CD4-positive, alpha-beta T cell treated with Interleukin-17A for 4 hours (primary cell): Measurements from ENCODE around the gene BTBD16.
A peak's percentile ranks its signal among the peaks of the same experiment; 100 is the strongest.

ENCODE experiments used
- DNase-seq: peaks from one replicate; pipeline ENCODE4 v3.0.0-alpha.2; 2020; ENCODE audit warnings: mixed read lengths

The BTBD16 gene

GRCh38 chr10:122323941-122324675 is 53.0 kb downstream of the BTBD16 start:
- DNase-seq = no peak

- DNase-seq = no peak
Observed at GRCh38 chr10:122325235-122325634, 54.1 kb downstream of the BTBD16 start.

GRCh38 chr10:122326385-122326784 is 55.3 kb downstream of the BTBD16 start:
- no peak for DNase-seq

- no peak for DNase-seq
Observed at GRCh38 chr10:122326806-122327205, 55.7 kb downstream of the BTBD16 start.

GRCh38 chr10:122327237-122328206 is 56.4 kb downstream of the BTBD16 start:
- no peak for DNase-seq

- DNase-seq = no peak
Observed at GRCh38 chr10:122328676-122329075, 57.6 kb downstream of the BTBD16 start.

- no peak for DNase-seq
Observed at GRCh38 chr10:122329416-122329815, 58.3 kb downstream of the BTBD16 start.

- no peak for DNase-seq
Observed at GRCh38 chr10:122331100-122331499, 60.0 kb downstream of the BTBD16 start.

GRCh38 chr10:122331615-122332446 is 60.7 kb downstream of the BTBD16 start:
- no peak for DNase-seq

DNA sequence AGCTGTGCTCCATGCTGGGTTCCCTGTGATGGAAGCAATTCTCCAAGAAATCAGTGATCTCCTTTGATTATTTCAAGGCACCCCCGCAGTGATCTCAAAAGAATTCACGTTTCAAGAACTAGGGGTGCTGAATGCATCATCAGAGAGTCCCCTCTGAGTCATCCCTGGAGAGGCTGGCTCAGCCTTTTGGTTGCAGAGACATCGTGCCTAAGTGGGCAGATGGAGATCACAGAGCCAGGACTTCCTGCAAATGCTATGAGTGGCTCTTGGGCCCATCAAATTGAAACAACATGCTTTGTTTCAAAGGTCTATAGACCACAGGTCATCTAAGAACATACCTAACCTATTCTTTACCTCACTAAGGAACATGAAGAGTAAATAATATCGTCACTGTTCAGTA is 61.9 kb downstream of the BTBD16 start:
- DNase-seq = no peak

DNA sequence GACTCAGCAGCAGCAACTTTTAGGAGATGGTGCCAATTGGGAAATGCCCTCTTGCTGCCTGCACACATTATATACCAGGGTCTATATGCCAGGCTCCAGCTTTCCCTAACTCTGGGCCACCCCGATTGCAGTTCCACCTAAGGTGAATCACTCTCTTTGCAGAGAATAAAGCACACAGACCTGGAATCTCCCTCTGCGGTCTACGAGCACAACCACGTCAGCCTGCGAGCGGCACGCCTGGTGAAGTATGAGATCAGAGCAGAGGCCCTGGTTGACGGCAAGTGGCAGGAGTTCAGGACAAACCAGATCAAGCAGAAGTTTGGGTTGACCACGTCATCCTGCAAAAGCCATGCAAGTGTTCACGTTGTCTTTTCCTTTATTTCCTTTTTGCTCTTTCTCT is 65.2 kb downstream of the BTBD16 start:
- DNase-seq = no peak

DNA sequence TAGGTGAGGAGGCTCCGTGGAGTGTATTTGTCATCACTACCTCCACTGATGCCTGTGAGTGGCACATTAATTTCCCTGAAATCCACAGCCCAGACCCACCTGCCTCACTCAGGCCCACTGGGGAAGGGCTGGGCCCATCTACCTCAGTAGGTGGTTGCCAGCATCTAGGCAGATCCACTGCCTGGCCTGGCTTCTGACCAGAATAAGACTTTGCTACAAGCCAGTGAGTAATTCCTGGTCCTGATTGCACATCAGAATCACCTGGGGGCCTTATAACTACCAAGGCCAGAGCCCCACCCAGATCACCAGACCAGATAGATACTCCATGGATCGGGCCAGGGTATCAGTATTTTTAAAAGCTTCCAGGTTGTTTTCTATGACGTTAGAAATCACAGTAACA is 65.9 kb downstream of the BTBD16 start:
- no peak for DNase-seq

- DNase-seq = no peak
Observed at GRCh38 chr10:122338609-122339441, 67.7 kb downstream of the BTBD16 start.

DNA sequence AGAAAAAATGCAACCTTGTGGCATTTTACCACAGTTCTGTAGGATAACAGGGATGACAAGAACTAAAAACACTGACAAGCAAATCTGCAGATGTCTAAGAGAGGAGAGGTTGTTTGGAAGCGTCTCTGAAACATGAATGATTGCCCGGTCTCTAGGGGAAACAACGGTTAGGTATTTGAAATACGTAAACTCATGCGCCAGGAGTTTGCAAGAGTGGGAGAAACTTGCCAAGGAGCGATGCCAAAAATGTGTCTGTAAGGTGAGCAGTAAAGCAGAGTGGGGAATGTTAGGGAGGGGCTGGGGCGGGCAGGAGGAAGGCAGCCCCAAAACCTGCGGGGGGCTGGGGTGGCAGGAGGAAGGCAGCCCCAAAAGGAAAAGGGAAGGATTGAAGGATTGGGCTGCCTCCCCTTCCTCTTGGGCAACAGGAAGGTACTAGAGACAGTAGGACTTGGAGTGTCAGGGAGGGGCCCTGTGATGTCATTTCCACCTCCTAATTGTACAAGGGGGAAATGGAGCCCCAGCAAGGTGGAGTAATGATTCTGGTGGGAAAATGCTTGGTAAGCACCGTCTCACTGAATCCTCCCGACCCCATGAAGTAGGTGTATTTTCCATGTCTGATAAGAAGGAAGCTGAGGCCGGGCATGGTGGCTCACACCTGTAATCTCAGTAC is 70.2 kb downstream of the BTBD16 start:
- no peak for DNase-seq

DNA sequence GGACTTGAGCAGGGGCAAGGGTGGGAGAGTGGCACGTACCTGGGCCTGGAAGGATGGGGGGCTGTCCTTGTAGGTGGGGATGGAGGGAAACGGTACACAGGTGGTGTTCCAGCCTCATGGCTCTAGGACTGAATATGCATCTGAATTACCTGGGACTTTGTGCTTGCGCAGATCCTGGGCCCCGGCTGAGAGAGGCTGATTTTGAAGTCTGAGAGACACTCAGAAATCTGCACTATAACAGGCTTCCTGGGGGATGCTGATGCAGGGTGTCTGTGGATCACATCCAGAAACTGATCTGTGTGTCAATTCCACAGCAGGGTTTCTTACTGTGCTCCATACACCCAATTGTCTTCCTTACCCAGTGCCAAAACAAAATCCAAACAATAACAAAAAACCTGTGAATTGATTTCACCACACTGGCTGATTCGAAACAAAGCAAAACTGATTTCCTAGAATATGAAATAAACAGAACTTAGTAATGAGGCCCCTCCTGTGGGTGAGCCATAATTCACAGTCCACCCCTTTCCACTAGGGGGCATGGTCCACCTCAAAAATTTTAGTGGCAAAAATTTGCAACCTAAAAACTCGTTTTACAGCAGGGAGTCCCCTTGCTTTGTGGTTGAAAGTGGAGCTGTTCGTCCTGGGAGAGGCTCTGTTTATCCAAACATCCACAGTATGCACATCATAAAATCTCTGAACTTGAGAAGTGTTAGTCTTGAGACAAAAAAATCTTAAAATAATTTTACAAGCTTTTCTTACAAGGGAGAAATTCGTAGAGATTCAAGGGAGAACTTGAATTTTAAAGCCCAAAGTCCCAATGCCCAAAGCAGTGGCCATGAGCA is 71.4 kb downstream of the BTBD16 start:
- DNase-seq = peak; percentile 73

- no peak for DNase-seq
Observed at GRCh38 chr10:122343135-122343800, 72.2 kb downstream of the BTBD16 start.

GRCh38 chr10:122343936-122344335 is 72.8 kb downstream of the BTBD16 start:
- DNase-seq = no peak

DNA sequence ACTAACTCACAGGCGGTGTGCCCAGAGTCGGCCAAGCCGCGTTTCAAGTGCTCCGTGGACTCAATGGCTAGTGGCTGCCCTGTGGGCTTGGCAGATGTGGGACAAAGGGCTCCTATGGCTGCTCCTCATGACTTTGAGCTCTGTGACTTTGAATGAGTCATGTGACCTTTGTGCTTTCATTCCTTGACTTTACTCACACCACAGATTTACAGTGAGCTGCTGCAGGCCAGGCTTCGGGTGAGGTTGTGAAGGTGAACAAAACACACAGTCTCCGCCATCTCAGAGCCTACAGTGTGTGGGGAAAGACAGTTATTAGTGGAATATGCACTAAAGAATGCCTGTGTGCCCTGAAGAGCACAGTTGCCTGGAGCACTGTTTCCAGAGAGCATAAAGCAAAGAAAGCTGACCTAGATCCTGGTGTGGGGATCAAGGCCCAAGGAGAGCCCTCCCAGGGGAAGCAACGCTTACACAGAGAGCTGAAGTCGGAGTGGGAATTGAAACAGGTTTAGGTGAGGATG is 73.7 kb downstream of the BTBD16 start:
- DNase-seq = no peak

DNA sequence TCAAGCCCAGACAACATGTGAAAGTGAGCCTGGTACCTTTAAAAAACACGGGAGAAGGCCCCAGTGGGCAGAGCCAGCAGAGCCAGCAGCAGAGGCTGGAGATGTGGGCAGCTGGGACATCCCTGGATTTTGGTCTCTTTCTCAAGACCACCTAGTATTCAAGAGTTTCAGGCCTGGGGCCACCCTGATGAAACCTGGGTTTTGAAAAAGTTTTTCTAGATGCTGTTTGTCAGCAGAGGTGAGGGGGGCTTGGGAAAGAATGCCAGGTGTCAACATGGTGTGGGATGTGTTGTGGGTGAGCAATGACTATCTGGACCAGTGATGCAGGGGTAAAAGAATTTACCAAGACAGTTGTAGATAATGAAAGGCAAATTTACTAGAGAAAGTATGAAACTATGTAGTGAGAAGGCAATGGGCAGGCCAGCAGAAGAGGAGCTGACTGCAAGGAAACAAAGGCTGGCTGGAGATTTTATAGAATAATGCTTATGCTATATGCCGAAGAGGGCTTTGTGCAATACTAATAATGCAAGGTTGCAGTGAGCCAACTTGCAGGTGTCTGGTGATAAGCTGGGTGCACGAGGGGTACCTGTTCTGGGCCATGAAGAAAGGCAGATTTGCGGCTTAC is 75.3 kb downstream of the BTBD16 start:
- DNase-seq = no peak
